ENCODE measurements around the gene SYNGR2. TPM values are rescaled to one million over a fixed set of nuclear protein-coding genes. Genes with fewer than 3 reads are reported as not detected.

SYNGR2 gene
- 10 to 100 TPM in 4 of 8 experiments, 1 to 10 TPM in 4; 2.6 to 61.6 (median 8.2) TPM for total RNA-seq

DNA sequence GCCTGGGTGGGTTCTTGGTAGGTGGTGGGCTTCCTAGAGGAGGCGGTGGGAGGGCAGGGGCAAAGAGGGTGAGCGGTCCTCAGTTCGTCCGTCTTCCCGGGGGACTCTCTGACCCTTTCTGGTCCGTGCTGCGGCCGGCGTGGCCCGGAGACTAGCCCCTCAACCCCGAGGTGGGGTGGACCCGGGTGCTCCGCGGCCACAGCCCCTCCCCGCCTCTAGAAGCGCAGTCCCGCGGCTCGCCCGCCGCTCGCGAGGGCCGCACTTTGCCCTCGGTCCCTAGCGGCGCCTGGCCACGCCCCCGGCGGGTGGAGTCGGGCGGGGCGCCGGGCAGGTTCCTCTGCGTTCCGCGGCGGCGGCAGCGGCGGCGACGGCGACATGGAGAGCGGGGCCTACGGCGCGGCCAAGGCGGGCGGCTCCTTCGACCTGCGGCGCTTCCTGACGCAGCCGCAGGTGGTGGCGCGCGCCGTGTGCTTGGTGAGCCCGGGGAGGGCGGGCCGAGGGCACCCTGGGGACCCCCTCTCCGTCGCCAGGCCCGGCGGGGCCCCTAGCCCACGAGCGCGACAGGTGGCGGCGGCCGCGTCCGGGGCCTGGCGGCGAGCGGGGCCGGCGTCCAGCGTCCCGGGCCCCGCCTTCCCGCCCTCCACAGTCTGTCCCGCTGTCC is at the start of gene SYNGR2:
Gene SYNGR2, plus strand, starts transcription at position 340 of the 661 bp plus-strand sequence. Its CDS starts 36 bp downstream, at position 376.
- in situ Hi-C loops (cut with MboI; ENCODE audit: low pct_unique_long_range_greater_than_20kb in 2 of 9, low sequenced_read_pairs in 9 of 9, unreplicated experiment in 9 of 9), result no loop called here
- Histone ChIP-seq H3K27ac (no peak within 1 kb of the TSS), H3K4me3 (peak within 1 kb of the TSS; percentile 54 to 81 (median 70)), H3K4me1 (replicated peaks in 1 of 2) (peaks cover 0 to 5% of the 10 kb centered on the region in 2 donors)
- ATAC-seq (replicated peaks in 6 of 8), result peak; percentile 68 to 87 (median 80)
- WGBS, 10 experiments, result no CpG with 5 or more reads among the region's 84 CpGs

DNA sequence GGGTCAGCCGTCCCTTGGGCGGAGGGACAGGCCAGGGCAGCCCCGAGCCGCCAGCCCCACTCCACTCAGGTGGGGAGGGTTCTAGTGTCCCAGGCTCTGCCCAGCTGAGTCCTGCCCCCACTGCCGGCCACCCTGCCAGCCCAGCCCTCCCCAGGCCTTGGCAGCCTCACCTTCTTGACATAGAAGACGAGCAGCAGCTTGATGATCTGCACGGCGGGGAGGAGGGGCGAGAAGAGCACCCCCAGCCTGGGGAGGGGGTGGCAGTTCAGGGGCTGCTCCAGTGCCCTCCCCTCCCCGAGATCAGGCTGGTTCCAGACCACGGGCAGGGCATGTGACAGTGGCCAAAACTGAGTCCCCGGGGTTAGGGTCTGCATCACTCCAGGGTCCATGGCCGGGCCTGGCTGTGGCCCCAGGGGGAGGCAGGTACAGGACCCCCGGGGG is 49.6 kb upstream of the SYNGR2 start:
- in situ Hi-C loops (cut with MboI; ENCODE audit: low pct_unique_long_range_greater_than_20kb in 2 of 9, low sequenced_read_pairs in 9 of 9, unreplicated experiment in 9 of 9), result loop anchor here in 1 of 9 experiments (10.0 kb wide), 1 partner anchor 696 kb away; no protein-coding TSS in a partner anchor
- WGBS, 10 experiments, result no CpG with 5 or more reads among the region's 14 CpGs
- no peak for ATAC-seq (replicated peaks in 6 of 8)
- Histone ChIP-seq H3K4me3 (no peak overlapping the region), H3K4me1 (replicated peaks in 1 of 2) (no peaks in the 10 kb centered on the region), H3K27ac (no peak overlapping the region)

DNA sequence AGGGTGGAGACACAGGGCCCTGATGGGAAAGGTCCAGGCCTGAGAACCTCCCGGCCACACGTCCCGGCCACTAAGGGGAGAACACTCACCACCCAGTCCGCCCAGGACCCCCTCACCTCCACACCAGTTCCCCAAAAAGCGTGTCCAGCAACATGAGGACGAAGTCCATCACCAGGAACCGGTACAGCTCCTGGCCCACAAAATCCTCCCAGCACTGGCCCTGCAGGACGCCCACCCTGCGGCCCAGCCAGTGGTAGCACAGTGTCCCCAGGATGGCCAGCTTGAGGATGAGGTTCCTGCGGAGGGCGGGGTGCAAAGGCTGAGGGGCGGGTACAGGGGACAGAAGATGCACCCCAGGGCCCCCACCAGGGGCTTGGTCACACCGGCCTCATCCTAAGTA is 47.8 kb upstream of the SYNGR2 start:
- no peak overlapping the region for H3K4me3 ChIP-seq
- H3K4me1 ChIP-seq (replicated peaks in 1 of 2), result no peaks in the 10 kb centered on the region
- no peak overlapping the region for H3K27ac ChIP-seq
- 87 to 100% methylated on average over 2 to 3 of the region's 13 CpGs; no CpG with 5 or more reads in 8 of the 10 experiments for WGBS, 10 experiments
- no peak for ATAC-seq (replicated peaks in 6 of 8)
- in situ Hi-C loops (cut with MboI; ENCODE audit: low pct_unique_long_range_greater_than_20kb in 2 of 9, low sequenced_read_pairs in 9 of 9, unreplicated experiment in 9 of 9), result no loop called here

- H3K4me1 ChIP-seq (replicated peaks in 1 of 2), result peaks cover 2 to 4% of the 10 kb centered on the region in 2 donors
- H3K4me3 ChIP-seq, result no peak overlapping the region
- WGBS, 10 experiments, result 100% methylated on average over 1 of the region's 35 CpGs; no CpG with 5 or more reads in 9 of the 10 experiments
- H3K27ac ChIP-seq, result no peak overlapping the region
- in situ Hi-C loops (cut with MboI; ENCODE audit: low pct_unique_long_range_greater_than_20kb in 2 of 9, low sequenced_read_pairs in 9 of 9, unreplicated experiment in 9 of 9), result no loop called here
- ATAC-seq (replicated peaks in 6 of 8), result no peak
These were observed 47.2 kb upstream of the SYNGR2 start for GRCh38 chr17:78120971-78121800.

GRCh38 chr17:78121801-78122215 is 46.6 kb upstream of the SYNGR2 start:
- H3K27ac ChIP-seq, result no peak overlapping the region
- 50% methylated on average over 2 of the region's 11 CpGs; no CpG with 5 or more reads in 9 of the 10 experiments for WGBS, 10 experiments
- H3K4me1 ChIP-seq (replicated peaks in 1 of 2), result peaks cover 8 to 9% of the 10 kb centered on the region in 2 donors
- in situ Hi-C loops (cut with MboI; ENCODE audit: low pct_unique_long_range_greater_than_20kb in 2 of 9, low sequenced_read_pairs in 9 of 9, unreplicated experiment in 9 of 9), result no loop called here
- ATAC-seq (replicated peaks in 6 of 8), result no peak
- no peak overlapping the region for H3K4me3 ChIP-seq

GRCh38 chr17:78122216-78122930 is 46.0 kb upstream of the SYNGR2 start:
- Histone ChIP-seq H3K4me3 (no peak overlapping the region), H3K4me1 (replicated peaks in 1 of 2) (peaks cover 8 to 14% of the 10 kb centered on the region in 2 donors), H3K27ac (no peak overlapping the region)
- WGBS, 10 experiments, result 90 to 100% (median 94%) methylated on average over 1 to 9 of the region's 23 CpGs; no CpG with 5 or more reads in 7 of the 10 experiments
- ATAC-seq (replicated peaks in 6 of 8), result no peak
- in situ Hi-C loops (cut with MboI; ENCODE audit: low pct_unique_long_range_greater_than_20kb in 2 of 9, low sequenced_read_pairs in 9 of 9, unreplicated experiment in 9 of 9), result no loop called here

DNA sequence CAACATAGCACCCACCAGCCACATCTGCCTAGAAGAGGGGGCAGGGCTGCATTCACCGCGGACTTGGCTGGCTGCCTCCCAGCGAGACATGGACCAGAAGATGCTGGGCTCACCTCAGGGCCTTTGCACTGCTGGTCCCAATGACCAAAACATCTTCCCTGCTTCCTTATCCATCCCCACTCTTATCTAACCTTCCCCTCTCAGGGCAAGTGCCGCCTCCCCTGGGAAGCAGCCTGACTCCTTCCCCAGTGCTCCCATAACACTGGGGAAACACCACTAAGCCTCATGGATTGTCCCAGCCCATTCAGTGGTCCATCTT is 45.5 kb upstream of the SYNGR2 start:
- Histone ChIP-seq H3K27ac (no peak overlapping the region), H3K4me3 (no peak overlapping the region), H3K4me1 (replicated peaks in 1 of 2) (peaks cover 8 to 19% of the 10 kb centered on the region in 2 donors)
- no peak for ATAC-seq (replicated peaks in 6 of 8)
- in situ Hi-C loops (cut with MboI; ENCODE audit: low pct_unique_long_range_greater_than_20kb in 2 of 9, low sequenced_read_pairs in 9 of 9, unreplicated experiment in 9 of 9), result no loop called here
- 60 to 100% methylated on average over 1 of the region's 4 CpGs; no CpG with 5 or more reads in 8 of the 10 experiments for WGBS, 10 experiments

DNA sequence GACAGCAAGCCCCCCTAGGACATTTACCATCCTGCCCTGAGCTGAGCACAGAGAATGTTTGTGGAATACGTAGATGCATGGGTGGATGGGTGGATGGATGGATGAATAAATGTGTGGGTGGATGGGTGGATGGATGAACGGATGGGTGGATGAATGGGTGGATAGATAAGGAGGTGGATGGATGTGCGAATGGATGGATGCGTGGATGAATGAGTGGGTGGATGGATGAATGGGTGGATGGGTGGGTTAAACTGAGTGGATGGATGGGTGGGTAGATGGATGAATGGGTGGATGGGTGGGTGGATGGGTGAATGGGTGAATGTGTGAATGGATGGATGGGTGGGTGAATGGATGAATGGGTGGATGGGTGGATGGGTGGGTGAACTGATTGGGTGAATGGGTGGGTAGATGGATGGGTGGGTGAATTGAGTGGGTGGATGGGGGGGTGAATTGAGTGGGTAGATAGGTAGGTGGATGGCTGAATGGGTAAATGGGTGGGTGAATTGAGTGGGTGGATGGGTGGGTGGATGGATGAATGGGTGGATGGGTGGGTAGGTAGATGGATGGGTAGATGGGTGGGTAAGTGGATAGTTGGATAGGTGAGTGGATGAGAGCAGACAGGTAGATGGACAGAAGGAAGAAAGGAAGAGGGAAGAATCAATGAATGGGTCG is 45.0 kb upstream of the SYNGR2 start:
- 31 to 100% (median 93%) methylated on average over 1 to 4 of the region's 5 CpGs; no CpG with 5 or more reads in 5 of the 10 experiments for WGBS, 10 experiments
- Histone ChIP-seq H3K4me3 (no peak overlapping the region), H3K27ac (no peak overlapping the region), H3K4me1 (replicated peaks in 1 of 2) (peaks cover 8 to 19% of the 10 kb centered on the region in 2 donors)
- ATAC-seq (replicated peaks in 6 of 8), result no peak
- in situ Hi-C loops (cut with MboI; ENCODE audit: low pct_unique_long_range_greater_than_20kb in 2 of 9, low sequenced_read_pairs in 9 of 9, unreplicated experiment in 9 of 9), result no loop called here

GRCh38 chr17:78124081-78124835 is 44.1 kb upstream of the SYNGR2 start:
- Histone ChIP-seq H3K4me1 (replicated peaks in 1 of 2) (peaks cover 11 to 19% of the 10 kb centered on the region in 2 donors), H3K27ac (no peak overlapping the region), H3K4me3 (no peak overlapping the region)
- in situ Hi-C loops (cut with MboI; ENCODE audit: low pct_unique_long_range_greater_than_20kb in 2 of 9, low sequenced_read_pairs in 9 of 9, unreplicated experiment in 9 of 9), result no loop called here
- WGBS, 10 experiments, result 86 to 97% methylated on average over 4 to 5 of the region's 30 CpGs; no CpG with 5 or more reads in 8 of the 10 experiments
- no peak for ATAC-seq (replicated peaks in 6 of 8)

DNA sequence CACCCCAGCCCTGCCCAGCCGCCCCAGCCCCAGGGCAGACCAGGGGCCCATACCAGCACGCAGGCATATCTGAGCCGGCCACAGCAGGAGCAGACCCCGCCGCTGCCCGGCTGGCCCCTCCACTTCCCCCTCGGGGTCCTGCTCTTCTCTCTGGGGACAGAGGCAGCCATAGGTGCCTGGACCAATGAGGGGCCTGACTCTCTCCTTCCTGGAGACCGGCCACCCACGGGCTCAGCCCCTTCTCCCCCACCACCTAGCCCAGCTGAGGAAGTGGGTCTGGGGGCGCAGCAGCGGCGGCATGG is 43.6 kb upstream of the SYNGR2 start:
- peaks cover 11 to 19% of the 10 kb centered on the region in 2 donors for H3K4me1 ChIP-seq (replicated peaks in 1 of 2)
- no peak overlapping the region for H3K27ac ChIP-seq
- ATAC-seq (replicated peaks in 6 of 8), result no peak
- no peak overlapping the region for H3K4me3 ChIP-seq
- WGBS, 10 experiments, result no CpG with 5 or more reads among the region's 12 CpGs
- in situ Hi-C loops (cut with MboI; ENCODE audit: low pct_unique_long_range_greater_than_20kb in 2 of 9, low sequenced_read_pairs in 9 of 9, unreplicated experiment in 9 of 9), result no loop called here

- Histone ChIP-seq H3K4me1 (replicated peaks in 1 of 2) (peaks cover 11 to 19% of the 10 kb centered on the region in 2 donors), H3K4me3 (no peak overlapping the region), H3K27ac (no peak overlapping the region)
- WGBS, 10 experiments, result 10 to 90% (median 83%) methylated on average over 1 to 8 of the region's 39 CpGs; no CpG with 5 or more reads in 6 of the 10 experiments
- in situ Hi-C loops (cut with MboI; ENCODE audit: low pct_unique_long_range_greater_than_20kb in 2 of 9, low sequenced_read_pairs in 9 of 9, unreplicated experiment in 9 of 9), result no loop called here
- ATAC-seq (replicated peaks in 6 of 8), result no peak
These were observed 43.1 kb upstream of the SYNGR2 start for GRCh38 chr17:78125138-78125913.
